Measurements from ENCODE around the gene KRTAP5-4. TPM values are rescaled to one million over a fixed set of nuclear protein-coding genes. Genes with fewer than 3 reads are reported as not detected.

KRTAP5-4 gene
- total and polyA plus RNA-seq, 8 donors: not detected

- peaks cover 0 to 44% of the 10 kb centered on the region in 2 donors for H3K27me3 ChIP-seq
- H3K27ac ChIP-seq: no peak overlapping the region
- DNase-seq (no peak), ATAC-seq (no peak)
- H3K36me3 ChIP-seq: no peaks in the 10 kb centered on the region
- TF ChIP-seq CTCF (IDR thresholded peaks at IDR 0.05): no peak
- peaks cover 0 to 11% of the 10 kb centered on the region in 2 donors for H3K4me1 ChIP-seq
- H3K4me3 ChIP-seq: no peak overlapping the region
- intact Hi-C loops (cut with DNase I): no loop called here
- H3K9me3 ChIP-seq: no peaks in the 10 kb centered on the region
These were observed 17.7 kb upstream of the KRTAP5-4 start for GRCh38 chr11:1639666-1640065.

DNA sequence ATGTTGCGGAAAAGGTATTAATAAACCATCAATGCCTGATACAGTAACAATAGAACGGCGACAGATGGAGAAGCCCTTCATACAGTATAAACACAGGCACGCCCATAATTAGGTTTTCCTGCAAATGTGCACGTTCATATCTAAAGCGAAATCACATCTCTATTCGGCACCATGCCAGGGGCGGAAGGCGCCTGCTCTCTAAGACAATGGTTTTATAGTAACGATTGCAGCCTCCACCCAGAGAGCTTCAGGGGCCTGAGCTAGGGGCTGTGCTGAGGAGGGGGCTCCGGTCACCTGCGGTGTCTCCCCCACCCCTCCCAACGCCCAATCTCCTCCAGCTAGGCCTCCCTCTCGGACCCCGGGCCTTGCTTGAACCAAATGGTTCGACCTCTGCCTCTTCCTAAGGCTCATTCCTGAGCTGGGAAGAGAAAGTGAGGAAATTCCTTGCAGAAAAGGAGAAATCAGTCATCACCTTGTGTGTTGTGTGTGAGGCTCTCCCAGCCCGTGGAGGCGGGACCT is 17.2 kb upstream of the KRTAP5-4 start:
- H3K4me3 ChIP-seq: no peak overlapping the region
- H3K27ac ChIP-seq: no peak overlapping the region
- intact Hi-C loops (cut with DNase I): no loop called here
- no peak for TF ChIP-seq CTCF (IDR thresholded peaks at IDR 0.05)
- H3K4me1 ChIP-seq: peaks cover 0 to 11% of the 10 kb centered on the region in 2 donors
- peaks cover 0 to 47% of the 10 kb centered on the region in 2 donors for H3K27me3 ChIP-seq
- peak in 1 of 4 donors; percentile 46 for DNase-seq
- ATAC-seq: no peak
- H3K9me3 ChIP-seq: no peaks in the 10 kb centered on the region
- no peaks in the 10 kb centered on the region for H3K36me3 ChIP-seq

- no peaks in the 10 kb centered on the region for H3K9me3 ChIP-seq
- intact Hi-C loops (cut with DNase I): no loop called here
- peaks cover 0 to 11% of the 10 kb centered on the region in 2 donors for H3K4me1 ChIP-seq
- no peak for ATAC-seq
- H3K4me3 ChIP-seq: no peak overlapping the region
- no peak for DNase-seq
- no peak overlapping the region for H3K27ac ChIP-seq
- peaks cover 0 to 54% of the 10 kb centered on the region in 2 donors for H3K27me3 ChIP-seq
- no peaks in the 10 kb centered on the region for H3K36me3 ChIP-seq
- TF ChIP-seq CTCF (IDR thresholded peaks at IDR 0.05): no peak
These were observed 16.4 kb upstream of the KRTAP5-4 start for GRCh38 chr11:1638344-1638743.

GRCh38 chr11:1637628-1638027 is 15.7 kb upstream of the KRTAP5-4 start:
- H3K4me1 ChIP-seq: peaks cover 0 to 11% of the 10 kb centered on the region in 2 donors
- no peaks in the 10 kb centered on the region for H3K9me3 ChIP-seq
- no peak overlapping the region for H3K4me3 ChIP-seq
- no peak overlapping the region for H3K27ac ChIP-seq
- intact Hi-C loops (cut with DNase I): no loop called here
- H3K36me3 ChIP-seq: no peaks in the 10 kb centered on the region
- ATAC-seq (no peak), DNase-seq (no peak)
- no peak for TF ChIP-seq CTCF (IDR thresholded peaks at IDR 0.05)
- peaks cover 0 to 52% of the 10 kb centered on the region in 2 donors for H3K27me3 ChIP-seq

DNA sequence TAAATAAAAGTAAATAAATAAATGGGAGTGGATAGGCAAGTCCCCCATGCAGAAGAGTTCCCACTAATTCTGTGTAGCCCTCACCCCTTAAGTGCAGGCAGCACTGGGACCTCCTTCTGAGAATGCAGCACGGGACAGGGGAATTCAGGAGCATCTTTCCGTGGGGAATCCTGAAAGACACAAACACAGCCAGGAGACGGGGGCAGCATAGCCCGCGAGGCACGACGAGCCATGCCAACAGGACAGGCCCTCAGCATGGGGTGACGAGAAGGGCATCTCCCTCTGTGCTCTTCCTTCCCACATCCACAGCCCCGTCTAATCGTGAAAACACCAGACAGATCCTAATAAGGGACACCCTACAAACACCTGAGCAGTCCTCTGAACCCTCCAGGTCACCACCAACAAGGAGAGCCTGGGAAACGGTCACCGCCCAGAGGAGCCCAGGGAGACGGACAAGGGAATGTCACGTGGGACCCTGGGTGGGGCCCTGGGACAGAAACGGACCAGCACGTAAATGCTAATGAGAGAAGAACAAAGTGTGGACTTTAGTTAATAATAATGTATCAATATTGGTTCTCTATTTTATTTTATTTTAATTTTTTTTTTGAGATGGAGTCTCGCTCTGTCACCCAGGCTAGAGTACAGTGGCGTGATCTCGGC is 14.5 kb upstream of the KRTAP5-4 start:
- peaks cover 0 to 11% of the 10 kb centered on the region in 2 donors for H3K4me1 ChIP-seq
- H3K9me3 ChIP-seq: no peaks in the 10 kb centered on the region
- intact Hi-C loops (cut with DNase I): no loop called here
- H3K4me3 ChIP-seq: no peak overlapping the region
- DNase-seq: no peak
- H3K27me3 ChIP-seq: peaks cover 0 to 59% of the 10 kb centered on the region in 2 donors
- ATAC-seq: no peak
- no peak for TF ChIP-seq CTCF (IDR thresholded peaks at IDR 0.05)
- no peak overlapping the region for H3K27ac ChIP-seq
- no peaks in the 10 kb centered on the region for H3K36me3 ChIP-seq

Measured in left lung (tissue), 10 donors.